Activated CD4-positive, alpha-beta T cell treated with anti-CD3 and anti-CD28 coated beads, Interleukin-10, Interleukin-2, amounts not matched to agents 100 ng/mL and 50 ng/mL, durations not matched to agents 16 hours and 8 hours (primary cell): ENCODE results near the gene ADAT3.

Experiments used
- DNase-seq: peaks from one replicate; pipeline ENCODE4 v3.0.0-alpha.2; 2020

Gene ADAT3

GRCh38 chr19:1905110-1905862 is at the start of gene ADAT3, which contains the start of gene SCAMP4:
TSS of gene ADAT3 (plus strand) at chr19:1905399. CDS start at chr19:1912048, 6,649 bp downstream.
TSS of gene SCAMP4 (plus strand) at chr19:1905399. CDS start at chr19:1915020, 9,621 bp downstream.
- peak; percentile 100 for DNase-seq

- peak; percentile 66 for DNase-seq
Measured at GRCh38 chr19:1855828-1856255, 49.4 kb upstream of the ADAT3 start.

- no peak for DNase-seq
Measured at GRCh38 chr19:1856345-1856697, 48.9 kb upstream of the ADAT3 start.

- peak; percentile 72 for DNase-seq
Measured at GRCh38 chr19:1856698-1857603, 48.2 kb upstream of the ADAT3 start.

- DNase-seq, result no peak
Measured at GRCh38 chr19:1857648-1858326, 47.4 kb upstream of the ADAT3 start.

- DNase-seq, result no peak
Measured at GRCh38 chr19:1858412-1859081, 46.7 kb upstream of the ADAT3 start.

GRCh38 chr19:1859331-1859781 is 45.8 kb upstream of the ADAT3 start:
- DNase-seq, result no peak

GRCh38 chr19:1860042-1860775 is 45.0 kb upstream of the ADAT3 start:
- peak; percentile 64 for DNase-seq

GRCh38 chr19:1860821-1861598 is 44.2 kb upstream of the ADAT3 start:
- DNase-seq, result no peak

GRCh38 chr19:1861599-1862031 is 43.6 kb upstream of the ADAT3 start:
- DNase-seq, result no peak

GRCh38 chr19:1862068-1862423 is 43.2 kb upstream of the ADAT3 start:
- DNase-seq, result no peak

GRCh38 chr19:1862424-1863327 is 42.5 kb upstream of the ADAT3 start:
- peak; percentile 56 for DNase-seq

GRCh38 chr19:1863328-1863637 is 41.9 kb upstream of the ADAT3 start, which contains the start of gene KLF16:
TSS of gene KLF16 (minus strand) at chr19:1863579. CDS start at chr19:1863497, 82 bp downstream.
- DNase-seq, result no peak

- DNase-seq, result peak; percentile 96
Measured at GRCh38 chr19:1863638-1864479, 41.3 kb upstream of the ADAT3 start.

GRCh38 chr19:1864480-1865171 is 40.6 kb upstream of the ADAT3 start:
- DNase-seq, result peak; percentile 78

- no peak for DNase-seq
Measured at GRCh38 chr19:1865172-1866010, 39.8 kb upstream of the ADAT3 start.

GRCh38 chr19:1866693-1867348 is 38.4 kb upstream of the ADAT3 start:
- DNase-seq, result no peak
